Activated CD8-positive, alpha-beta T cell treated with anti-CD3 and anti-CD28 coated beads, Interleukin-2, amount 10 ng/mL, durations not matched to agents 7 days and 5 days (primary cell): ENCODE data around the gene C10orf95. TPM values are rescaled to one million over a fixed set of nuclear protein-coding genes. Genes with fewer than 3 reads are reported as not detected.
A peak's percentile ranks its signal among the peaks of the same experiment; 100 is the strongest.
"Not testable (repeated sequence)": the region's sequence is repeated elsewhere in the genome, so short reads cannot be mapped to it uniquely, and the experiment has no call there.

Experiments
- ATAC-seq: fragments of 150-1000 bp; cut with Tn5 transposase; one replicate; pipeline ENCODE4 v1.10.0; 2021; ENCODE audit warnings: moderate library complexity
- CTCF ChIA-PET: fragments of 350-600 bp; sonication (Branson Sonifier 250); formaldehyde crosslinking; loops from one replicate; lab custom pipeline; 2021; ENCODE audit warnings: antibody characterized with exemption; lab: Charles Lee
- POLR2A ChIA-PET: fragments of 350-600 bp; sonication (Branson Sonifier 250); formaldehyde crosslinking; loops from one replicate; lab custom pipeline; 2021; ENCODE audit warnings: antibody characterized with exemption; lab: Charles Lee
- DNase-seq: peaks from one replicate; pipeline ENCODE4 v3.0.0-alpha.2; 2020
- H3K27ac Mint-ChIP-seq: one replicate; pipeline ENCODE4 v1.8.0; 2021; ENCODE audit warnings: mild to moderate bottlenecking, mixed read lengths
- H3K27me3 Mint-ChIP-seq: one replicate; pipeline ENCODE4 v1.8.0; 2021; ENCODE audit warnings: low read depth, mixed read lengths
- H3K36me3 Mint-ChIP-seq: one replicate; pipeline ENCODE4 v1.8.0; 2021; ENCODE audit warnings: low read depth, mixed read lengths
- H3K4me1 Mint-ChIP-seq: one replicate; pipeline ENCODE4 v1.8.0; 2021; ENCODE audit warnings: low read depth, mixed read lengths
- H3K4me3 Mint-ChIP-seq: one replicate; pipeline ENCODE4 v1.8.0; 2021; ENCODE audit warnings: mild to moderate bottlenecking, mixed read lengths
- H3K9me3 Mint-ChIP-seq: one replicate; pipeline ENCODE4 v1.8.0; 2022; ENCODE audit warnings: mixed read lengths; ENCODE audit not compliant: insufficient read depth
- total RNA-seq, 2 experiments: library from RNA; stranded (reverse); gene quantifications; one replicate each; pipeline ENCODE4 v1.2.3, GENCODE V29; 2021

C10orf95 gene
- total RNA-seq, 2 experiments from 2014 or later, result 0.32 TPM; not detected in 1

GRCh38 chr10:102463983-102464382 lies 12.6 kb upstream of the C10orf95 start:
- ATAC-seq (no peak), DNase-seq (no peak)
- Mint-ChIP-seq H3K27me3 (no peaks in the 10 kb centered on the region), H3K36me3 (peaks cover 2% of the 10 kb centered on the region), H3K4me1 (peaks cover 35% of the 10 kb centered on the region), H3K9me3 (no peaks in the 10 kb centered on the region), H3K27ac (no peak overlapping the region), H3K4me3 (no peak overlapping the region)
- CTCF ChIA-PET, result interaction anchor here (1.0 to 4.3 kb wide), 5 partner anchors 12 to 233 kb away, joined by 3 to 25 read pairs (median 7); partner anchors contain the start of genes C10orf95 and SUFU
- POLR2A ChIA-PET, result interaction anchor here (1.2 to 2.7 kb wide), 3 partner anchors 10 to 14 kb away, joined by 3 to 10 read pairs (median 5); no protein-coding TSS in a partner anchor

GRCh38 chr10:102462512-102463054 lies 11.2 kb upstream of the C10orf95 start:
- peak overlapping the region; percentile 90 for H3K4me3 Mint-ChIP-seq
- H3K4me1 Mint-ChIP-seq, result peaks cover 32% of the 10 kb centered on the region
- ATAC-seq, result no peak

GRCh38 chr10:102461187-102462054 lies 10.1 kb upstream of the C10orf95 start:
- Mint-ChIP-seq H3K9me3 (no peaks in the 10 kb centered on the region), H3K4me3 (peak overlapping the region; percentile 90), H3K4me1 (peaks cover 32% of the 10 kb centered on the region), H3K36me3 (peaks cover 2% of the 10 kb centered on the region), H3K27me3 (no peaks in the 10 kb centered on the region), H3K27ac (peak overlapping the region; percentile 79)
- DNase-seq, result peak; percentile 94
- ATAC-seq, result peak; percentile 97
- POLR2A ChIA-PET, result interaction anchor here (0.6 to 2.7 kb wide), 12 partner anchors 8 to 68 kb away, joined by 3 to 25 read pairs (median 5); partner anchors contain the start of genes C10orf95, CUEDC2, FBXL15 and NFKB2
- CTCF ChIA-PET, result interaction anchor here (0.9 to 4.3 kb wide), 17 partner anchors 9 to 309 kb away, joined by 3 to 25 read pairs (median 4); partner anchors contain the start of genes ACTR1A, C10orf95, CUEDC2 and FBXL15

More at GRCh38 chr10:102462512-102463054, 11.2 kb upstream of the C10orf95 start:
- POLR2A ChIA-PET, result interaction anchor here (1.2 to 2.7 kb wide), 7 partner anchors 9 to 69 kb away, joined by 3 to 25 read pairs (median 9); partner anchors contain the start of genes C10orf95 and FBXL15
- CTCF ChIA-PET, result interaction anchor here (0.9 to 4.3 kb wide), 13 partner anchors 11 to 232 kb away, joined by 3 to 25 read pairs (median 6); partner anchors contain the start of genes C10orf95, CUEDC2 and SUFU
- H3K27ac Mint-ChIP-seq, result no peak overlapping the region
- H3K27me3 Mint-ChIP-seq, result no peaks in the 10 kb centered on the region
- no peaks in the 10 kb centered on the region for H3K9me3 Mint-ChIP-seq
- H3K36me3 Mint-ChIP-seq, result peaks cover 2% of the 10 kb centered on the region
- DNase-seq, result no peak

DNA sequence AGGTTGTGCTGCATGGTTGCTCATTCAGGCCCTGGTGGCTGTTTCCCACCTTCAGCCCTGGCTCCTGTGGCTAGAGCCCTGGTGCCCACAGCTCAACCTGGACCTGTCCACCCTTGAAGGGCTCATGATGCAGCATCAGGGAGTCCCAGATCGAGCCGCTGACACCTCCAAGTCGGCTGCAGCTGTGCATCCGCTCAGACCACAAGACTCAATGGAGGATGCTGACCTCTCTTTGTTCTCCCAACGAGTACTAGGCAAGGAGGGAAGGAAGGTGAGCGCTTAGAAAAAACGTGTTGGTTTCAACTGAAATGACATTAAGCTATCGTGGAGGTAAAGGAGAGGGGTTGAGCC lies 9.5 kb upstream of the C10orf95 start:
- no peaks in the 10 kb centered on the region for H3K27me3 Mint-ChIP-seq
- POLR2A ChIA-PET, result interaction anchor here (0.6 to 2.7 kb wide), 7 partner anchors 10 to 65 kb away, joined by 3 to 25 read pairs (median 4); partner anchors contain the start of genes C10orf95, CUEDC2 and NFKB2

DNA sequence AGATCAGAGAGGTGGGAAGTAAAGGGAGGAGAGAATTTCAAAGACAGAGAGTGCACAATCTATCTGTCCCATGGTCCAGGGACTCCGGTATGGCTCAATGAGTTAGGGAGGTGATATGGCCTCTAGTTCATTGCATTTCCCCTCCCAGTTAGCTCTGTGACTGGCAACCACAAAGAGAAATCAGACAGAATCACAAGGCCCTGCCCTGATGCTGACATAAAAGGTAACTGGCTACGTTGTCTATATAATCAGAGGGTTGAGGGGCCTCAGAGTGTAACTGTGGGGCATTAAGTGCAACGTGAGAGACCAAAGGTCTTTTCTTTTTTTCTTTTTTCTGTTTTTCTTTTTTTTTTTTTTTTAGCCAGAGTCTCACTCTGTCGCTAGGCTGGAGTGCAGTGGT lies 7.3 kb upstream of the C10orf95 start:
- POLR2A ChIA-PET, result no interaction called here

More for the DNA sequence above, 9.5 kb upstream of the C10orf95 start:
- peaks cover 8% of the 10 kb centered on the region for H3K36me3 Mint-ChIP-seq
- ATAC-seq, result peak; percentile 28
- H3K4me1 Mint-ChIP-seq, result peaks cover 32% of the 10 kb centered on the region
- H3K4me3 Mint-ChIP-seq, result peak overlapping the region; percentile 90
- DNase-seq, result peak; percentile 34
- peak overlapping the region; percentile 79 for H3K27ac Mint-ChIP-seq
- H3K9me3 Mint-ChIP-seq, result no peaks in the 10 kb centered on the region
- CTCF ChIA-PET, result interaction anchor here (0.9 to 4.3 kb wide), 12 partner anchors 9 to 291 kb away, joined by 3 to 25 read pairs (median 6); partner anchors contain the start of genes ACTR1A, C10orf95 and FBXL15

GRCh38 chr10:102457591-102458150 lies 6.3 kb upstream of the C10orf95 start:
- Mint-ChIP-seq H3K9me3 (no peaks in the 10 kb centered on the region), H3K4me3 (no peak overlapping the region), H3K4me1 (peaks cover 48% of the 10 kb centered on the region), H3K36me3 (peaks cover 22% of the 10 kb centered on the region), H3K27ac (no peak overlapping the region), H3K27me3 (no peaks in the 10 kb centered on the region)
- DNase-seq (no peak), ATAC-seq (no peak)
- POLR2A ChIA-PET, result interaction anchor here (0.6 kb wide), 1 partner anchor 202 kb away, joined by 3 read pairs; no protein-coding TSS in a partner anchor
- CTCF ChIA-PET, result interaction anchor here (0.6 to 1.4 kb wide), 2 partner anchors 21 to 378 kb away, joined by 4 to 5 read pairs; no protein-coding TSS in a partner anchor

More for the DNA sequence above, 7.3 kb upstream of the C10orf95 start:
- Mint-ChIP-seq H3K27ac (no peak overlapping the region), H3K27me3 (no peaks in the 10 kb centered on the region), H3K4me1 (peaks cover 46% of the 10 kb centered on the region), H3K4me3 (no peak overlapping the region), H3K36me3 (peaks cover 16% of the 10 kb centered on the region), H3K9me3 (no peaks in the 10 kb centered on the region)
- CTCF ChIA-PET, result no interaction called here
- DNase-seq (no peak), ATAC-seq (no peak)

DNA sequence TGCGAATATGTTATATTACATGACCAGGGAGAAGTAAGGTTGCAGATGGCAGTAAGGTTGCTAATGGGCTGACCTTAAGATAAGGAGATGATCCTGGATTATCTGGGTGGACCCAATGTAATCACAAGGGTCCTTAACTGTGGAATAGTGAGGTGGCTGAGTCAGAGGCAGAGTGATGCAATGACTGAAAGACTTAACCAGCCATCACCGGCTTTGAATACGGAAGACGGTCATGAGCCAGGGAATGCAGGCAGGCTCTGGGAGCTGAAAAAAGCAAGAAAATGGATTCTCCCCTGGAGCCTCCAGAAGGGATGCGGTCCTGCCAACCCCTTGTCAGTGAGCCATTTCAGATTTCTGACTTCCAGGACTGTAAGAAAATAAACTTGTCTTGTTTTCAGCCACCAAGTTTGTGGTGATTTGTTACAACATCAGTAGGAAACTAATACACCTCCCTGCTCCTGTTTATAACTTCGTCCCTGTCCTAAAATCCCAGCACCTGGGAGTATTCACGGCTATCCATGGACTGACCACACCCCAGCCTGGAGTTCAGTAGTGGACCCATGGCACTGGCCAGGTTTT lies 4.6 kb upstream of the C10orf95 start:
- DNase-seq (no peak), ATAC-seq (no peak)
- no peak overlapping the region for H3K4me3 Mint-ChIP-seq
- no peak overlapping the region for H3K27ac Mint-ChIP-seq
- POLR2A ChIA-PET, result no interaction called here
- peaks cover 28% of the 10 kb centered on the region for H3K36me3 Mint-ChIP-seq
- CTCF ChIA-PET, result interaction anchor here (1.4 kb wide), 1 partner anchor 23 kb away, joined by 5 read pairs; no protein-coding TSS in a partner anchor
- peaks cover 46% of the 10 kb centered on the region for H3K4me1 Mint-ChIP-seq
- H3K9me3 Mint-ChIP-seq, result no peaks in the 10 kb centered on the region
- H3K27me3 Mint-ChIP-seq, result no peaks in the 10 kb centered on the region

- CTCF ChIA-PET, POLR2A ChIA-PET, ATAC-seq, DNase-seq, H3K4me3 Mint-ChIP-seq, H3K27me3 Mint-ChIP-seq, H3K9me3 Mint-ChIP-seq: not testable (repeated sequence)
- H3K27ac Mint-ChIP-seq, result peak overlapping the region; percentile 43
- H3K36me3 Mint-ChIP-seq, result peaks cover 28% of the 10 kb centered on the region
- H3K4me1 Mint-ChIP-seq, result peaks cover 38% of the 10 kb centered on the region
These were observed 3.5 kb upstream of the C10orf95 start for GRCh38 chr10:102454662-102455487.

DNA sequence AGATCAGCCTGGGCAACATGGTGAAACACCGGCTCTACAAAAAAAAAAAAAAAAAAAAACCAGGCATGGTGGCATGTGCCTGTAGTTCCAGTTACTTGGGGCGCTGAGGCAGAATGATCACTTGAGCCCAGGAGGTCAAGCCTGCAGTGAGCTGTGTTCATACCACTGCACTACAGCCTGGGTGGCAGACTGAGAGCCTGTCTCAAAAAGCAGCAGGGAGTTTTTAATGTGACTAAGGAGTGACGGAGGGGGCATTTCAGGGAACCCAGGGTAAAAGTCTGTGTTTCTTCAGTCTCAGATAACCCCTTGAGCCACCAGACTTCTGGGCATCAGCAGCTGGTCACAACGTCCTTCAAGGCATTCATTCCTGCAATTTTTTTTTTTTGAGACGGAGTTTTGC lies 2.2 kb upstream of the C10orf95 start:
- Mint-ChIP-seq H3K4me1 (peaks cover 47% of the 10 kb centered on the region), H3K9me3 (no peaks in the 10 kb centered on the region), H3K36me3 (peaks cover 28% of the 10 kb centered on the region), H3K27me3 (no peaks in the 10 kb centered on the region), H3K27ac (peak overlapping the region; percentile 62), H3K4me3 (no peak overlapping the region)
- DNase-seq (no peak), ATAC-seq (no peak)
- CTCF ChIA-PET, result interaction anchor here (0.9 to 5.0 kb wide), 5 partner anchors 8 to 296 kb away, joined by 3 to 31 read pairs (median 25); partner anchors contain the start of gene CUEDC2
- POLR2A ChIA-PET, result interaction anchor here (1.8 to 5.7 kb wide), 2 partner anchors 9 to 19 kb away, joined by 10 to 81 read pairs; partner anchors contain the start of gene CUEDC2
